Bladder microvascular endothelial cell (primary cell): ENCODE data around the gene DEXI. TPM values are rescaled to one million over a fixed set of nuclear protein-coding genes. Genes with fewer than 3 reads are reported as not detected.

ENCODE experiments used
- total RNA-seq: library from RNA; depleted of rRNA; stranded (reverse); fragments of >200 nt; gene quantifications from 2 replicates; pipeline ENCODE4 v1.2.3, GENCODE V29; 2014

Gene DEXI
- total RNA-seq, result 30.9 and 42.4 TPM in 2 replicates

GRCh38 chr16:10942352-10943063 is at the start of gene DEXI:
TSS of gene DEXI (minus strand) at chr16:10942468. CDS start at chr16:10942005, 463 bp downstream.

DNA sequence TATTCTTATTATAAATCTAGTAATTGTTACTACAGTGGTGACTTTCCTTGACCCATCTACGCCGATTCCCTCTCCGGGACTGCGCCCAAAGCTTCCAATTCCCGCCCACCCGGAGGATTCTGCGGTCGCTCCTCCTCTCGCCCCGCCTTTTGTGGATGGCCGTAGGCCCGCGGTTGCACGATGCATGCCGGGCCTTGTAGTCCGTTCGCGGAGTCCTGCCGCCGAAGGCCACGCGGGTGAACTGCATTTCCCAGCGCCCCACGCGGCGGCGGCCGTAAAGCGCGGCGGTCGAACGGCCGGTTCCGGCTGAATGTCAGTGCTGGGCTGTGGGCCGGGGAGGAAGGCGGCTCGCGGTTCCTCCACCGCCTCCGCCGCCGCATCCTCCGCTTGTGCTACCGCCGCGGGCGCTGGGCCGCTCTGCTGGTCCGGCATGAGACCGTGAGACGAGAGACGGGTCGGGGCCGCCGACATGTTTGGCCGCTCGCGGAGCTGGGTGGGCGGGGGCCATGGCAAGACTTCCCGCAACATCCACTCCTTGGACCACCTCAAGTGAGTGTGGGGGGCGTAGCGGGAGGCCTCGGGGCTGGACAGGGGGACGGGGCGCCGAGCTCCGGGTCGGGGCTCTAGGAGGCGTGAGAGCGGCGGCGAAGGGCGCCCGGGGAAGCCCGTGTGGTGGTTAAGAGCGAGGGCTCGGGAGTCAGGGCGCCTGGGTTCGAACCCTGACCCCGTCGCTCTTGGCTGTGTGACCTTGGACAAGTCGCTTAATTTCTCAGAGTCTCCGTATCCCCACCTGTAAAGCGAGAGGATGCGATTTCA is 2.2 kb upstream of the DEXI start, which contains the start of gene CLEC16A:
TSS of gene CLEC16A (plus strand) at position 316 of the 816 bp plus-strand sequence. CDS start at position 470, 154 bp downstream.

Other genes with a start within 250 kb of the DEXI start
- gene TEKT5, start 247.5 kb downstream of the DEXI start, total RNA-seq, result not detected in 2 replicates
- gene NUBP1, start 198.6 kb downstream of the DEXI start, total RNA-seq, result 24.7 and 25.6 TPM in 2 replicates
- gene TVP23A, start 123.7 kb downstream of the DEXI start, total RNA-seq, result not detected in 2 replicates
- gene CIITA, start 65.3 kb downstream of the DEXI start, total RNA-seq, result 0.06 and 0.49 TPM in 2 replicates
- gene CLEC16A, start 2.1 kb upstream of the DEXI start, total RNA-seq, result 11.7 and 38.6 TPM in 2 replicates